ENCODE results near the gene SLC13A2.

GRCh38 chr17:28519236-28519635 lies 45.8 kb downstream of the SLC13A2 start:
- no peak for TF ChIP-seq CHD7 (IDR thresholded peaks at IDR 0.05; ENCODE audit: low read depth, low read length)
- TF ChIP-seq BCLAF1 (IDR thresholded peaks at IDR 0.05; ENCODE audit: borderline replicate concordance in 1 of 2, control insufficient read depth in 1 of 2, low read depth in 2 of 2, low read length in 1 of 2), result no peak
- no peak for TF ChIP-seq CTBP1 (IDR thresholded peaks at IDR 0.05; ENCODE audit: borderline replicate concordance)
- TF ChIP-seq USF2 (CRISPR knock-in tag; IDR thresholded peaks at IDR 0.05), result no peak
- TF ChIP-seq NR2C2 (CRISPR knock-in tag; IDR thresholded peaks at IDR 0.05), result no peak
- no peak for TF ChIP-seq NR2C2 (tag; IDR thresholded peaks at IDR 0.05)
- no peak for TF ChIP-seq MAX (CRISPR knock-in tag; IDR thresholded peaks at IDR 0.05)
- no peak for TF ChIP-seq CBFB (CRISPR knock-in tag; IDR thresholded peaks at IDR 0.05)
